Activated T-cell treated with anti-CD3 and anti-CD28 coated beads for 48 hours (primary cell): ENCODE data around the gene CRIP2.

Experiments used
- DNase-seq: peaks from one replicate; pipeline ENCODE4 v3.0.0-alpha.2; 2020; ENCODE audit warnings: low read depth

The CRIP2 gene

DNA sequence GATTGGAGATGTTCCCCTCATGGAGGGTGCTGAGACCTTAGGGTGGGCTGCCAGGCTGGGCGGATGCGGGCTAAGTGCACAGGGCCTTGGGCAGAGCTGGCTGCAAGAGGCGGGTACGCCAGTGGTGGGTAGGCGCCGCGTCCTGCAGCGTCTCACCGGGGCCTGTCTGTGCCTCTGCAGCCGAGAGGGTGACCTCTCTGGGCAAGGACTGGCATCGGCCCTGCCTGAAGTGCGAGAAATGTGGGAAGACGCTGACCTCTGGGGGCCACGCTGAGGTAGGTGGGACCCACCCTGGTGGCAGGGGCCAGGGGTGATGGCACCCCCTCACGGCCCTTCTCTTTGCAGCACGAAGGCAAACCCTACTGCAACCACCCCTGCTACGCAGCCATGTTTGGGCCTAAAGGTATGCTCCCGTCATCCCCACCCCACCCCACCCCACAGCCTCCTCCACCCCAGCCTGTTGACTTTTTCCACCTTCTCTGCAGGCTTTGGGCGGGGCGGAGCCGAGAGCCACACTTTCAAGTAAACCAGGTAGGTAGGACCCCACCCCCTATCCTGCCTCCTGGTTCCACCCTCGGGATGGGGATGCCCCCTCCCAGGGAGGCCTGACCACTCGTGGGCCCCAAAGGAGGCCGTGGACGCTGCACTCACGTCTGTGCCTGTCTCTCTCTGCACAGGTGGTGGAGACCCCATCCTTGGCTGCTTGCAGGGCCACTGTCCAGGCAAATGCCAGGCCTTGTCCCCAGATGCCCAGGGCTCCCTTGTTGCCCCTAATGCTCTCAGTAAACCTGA is 13.6 kb downstream of the CRIP2 start:
- DNase-seq = no peak

DNA sequence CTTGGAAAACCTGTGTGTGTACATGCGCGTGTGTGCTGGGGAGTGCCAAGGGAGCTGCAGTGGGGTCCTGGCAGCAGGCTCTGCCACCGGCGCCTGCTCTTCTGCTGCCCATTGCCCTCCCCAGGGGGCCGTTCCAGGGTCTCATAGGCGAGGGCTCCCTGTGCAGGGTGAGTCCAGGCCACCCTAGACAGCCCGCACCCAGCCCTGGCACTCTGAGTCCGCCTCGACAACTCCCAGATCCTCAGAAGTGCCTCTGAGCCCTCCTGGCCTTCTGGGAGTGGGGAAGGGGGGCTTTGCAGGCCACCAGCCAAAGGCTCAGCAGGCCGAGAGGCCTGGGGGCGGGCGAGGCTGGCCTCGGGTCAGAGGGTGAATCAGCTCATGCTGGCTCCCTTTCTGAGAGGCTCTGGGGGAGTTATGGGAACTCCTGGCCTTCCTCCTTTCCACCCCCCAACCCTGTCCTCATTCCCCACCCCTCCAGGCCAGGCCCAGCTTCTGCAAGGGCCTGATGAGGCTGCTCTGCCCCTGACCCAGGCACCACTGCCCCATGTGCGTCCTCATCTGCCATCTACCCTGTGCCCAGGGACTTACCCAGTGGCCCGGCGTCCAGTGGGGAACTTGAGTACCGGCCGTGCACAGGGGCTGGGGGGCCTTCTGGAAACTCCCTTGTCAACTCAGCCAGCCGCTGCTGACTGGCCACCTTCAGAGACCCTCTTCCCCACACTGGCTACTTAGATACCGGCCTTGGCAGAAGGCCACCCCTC is 14.3 kb downstream of the CRIP2 start:
- DNase-seq = no peak

GRCh38 chr14:105489542-105490266 is 15.1 kb downstream of the CRIP2 start:
- DNase-seq = peak; percentile 80

DNA sequence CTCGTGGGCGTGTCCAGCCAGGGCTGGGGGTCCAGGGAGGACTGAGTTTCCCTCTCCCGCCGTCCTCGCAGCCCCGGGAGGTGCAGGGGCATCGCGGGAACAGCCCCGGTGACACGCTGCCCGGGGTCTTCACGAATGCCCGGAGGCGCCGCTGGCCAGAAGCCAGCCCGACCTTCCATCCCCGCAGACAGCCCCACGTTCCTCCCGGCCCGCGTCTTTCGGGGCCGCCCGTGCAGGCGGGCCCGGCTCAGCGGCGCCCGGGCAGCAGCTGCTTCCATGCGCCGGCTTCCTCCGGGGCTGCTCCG is 15.6 kb downstream of the CRIP2 start:
- DNase-seq = no peak

DNA sequence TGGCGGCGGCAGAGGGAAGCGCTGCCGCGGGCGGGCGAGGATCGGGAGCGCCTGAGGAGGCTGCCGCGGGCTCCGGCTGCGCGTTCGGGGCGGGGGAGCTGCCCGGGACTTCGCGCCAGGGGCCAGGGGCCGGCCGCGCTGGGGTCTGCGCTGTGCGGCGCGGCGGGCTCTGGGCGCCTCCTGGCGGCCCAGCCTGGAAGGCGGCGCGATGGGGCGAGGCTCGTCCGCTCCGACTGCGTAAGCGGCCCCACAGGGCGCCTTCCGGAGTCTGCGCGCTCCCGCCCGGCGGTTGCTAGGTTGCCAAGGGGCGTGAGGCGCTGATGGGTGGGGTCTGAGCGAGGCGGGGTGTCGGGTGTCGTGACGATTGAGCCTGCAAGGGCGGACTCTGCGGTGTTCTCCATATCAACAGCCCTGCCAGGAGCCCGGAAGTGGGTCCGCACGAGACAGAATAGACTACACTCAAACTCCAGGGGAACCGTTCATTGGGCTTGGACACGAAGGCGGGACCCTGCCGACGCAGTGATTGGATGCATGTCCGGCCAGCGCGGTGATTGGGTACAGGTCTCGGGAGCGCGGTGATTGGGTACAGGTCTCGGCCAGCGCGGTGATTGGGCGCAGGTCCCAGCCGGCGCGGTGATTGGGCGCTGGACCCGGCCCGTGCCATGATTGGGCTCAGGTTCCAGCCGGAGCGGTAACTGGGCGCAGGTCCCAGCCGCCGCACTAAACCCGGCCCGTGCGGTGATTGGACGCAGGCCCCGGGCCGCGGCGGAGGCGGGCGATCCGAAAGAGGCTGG is 16.1 kb downstream of the CRIP2 start, which contains the start of gene TEDC1:
Gene TEDC1 (plus strand): TSS at position 675 of the 794 bp plus-strand sequence. CDS start 130 bp downstream, outside the sequence.
- peak; percentile 99 for DNase-seq

DNA sequence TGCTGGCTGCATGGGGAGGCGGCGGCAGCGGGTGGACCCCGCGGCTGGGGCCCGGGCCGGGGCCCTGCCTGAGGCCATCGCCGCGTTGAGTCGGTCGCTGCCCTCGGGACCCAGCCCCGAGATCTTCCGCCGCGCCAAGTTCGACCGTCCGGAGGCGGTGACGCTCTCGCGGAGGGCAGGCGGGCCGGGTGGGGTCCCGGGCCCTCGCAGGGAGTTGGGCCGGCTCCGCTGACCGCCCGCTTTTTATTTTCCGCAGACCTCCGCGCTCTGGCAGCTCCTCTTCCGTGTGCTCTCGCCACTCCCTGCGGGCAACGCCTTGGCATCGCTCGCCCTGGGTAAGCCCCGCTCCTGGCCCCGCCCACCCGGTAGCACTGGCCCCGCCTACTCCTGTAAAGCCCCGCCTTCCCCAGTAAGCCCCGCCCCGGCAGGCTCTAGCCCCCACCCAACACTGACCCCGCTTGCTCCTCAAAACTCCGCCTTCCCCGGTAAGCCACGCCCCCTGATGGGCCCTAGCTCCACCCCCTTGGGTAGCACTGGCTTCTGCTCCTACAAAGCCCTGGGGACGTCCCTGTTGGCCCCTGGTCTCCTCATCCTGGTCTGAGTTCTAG is 16.8 kb downstream of the CRIP2 start:
- peak; percentile 90 for DNase-seq

DNA sequence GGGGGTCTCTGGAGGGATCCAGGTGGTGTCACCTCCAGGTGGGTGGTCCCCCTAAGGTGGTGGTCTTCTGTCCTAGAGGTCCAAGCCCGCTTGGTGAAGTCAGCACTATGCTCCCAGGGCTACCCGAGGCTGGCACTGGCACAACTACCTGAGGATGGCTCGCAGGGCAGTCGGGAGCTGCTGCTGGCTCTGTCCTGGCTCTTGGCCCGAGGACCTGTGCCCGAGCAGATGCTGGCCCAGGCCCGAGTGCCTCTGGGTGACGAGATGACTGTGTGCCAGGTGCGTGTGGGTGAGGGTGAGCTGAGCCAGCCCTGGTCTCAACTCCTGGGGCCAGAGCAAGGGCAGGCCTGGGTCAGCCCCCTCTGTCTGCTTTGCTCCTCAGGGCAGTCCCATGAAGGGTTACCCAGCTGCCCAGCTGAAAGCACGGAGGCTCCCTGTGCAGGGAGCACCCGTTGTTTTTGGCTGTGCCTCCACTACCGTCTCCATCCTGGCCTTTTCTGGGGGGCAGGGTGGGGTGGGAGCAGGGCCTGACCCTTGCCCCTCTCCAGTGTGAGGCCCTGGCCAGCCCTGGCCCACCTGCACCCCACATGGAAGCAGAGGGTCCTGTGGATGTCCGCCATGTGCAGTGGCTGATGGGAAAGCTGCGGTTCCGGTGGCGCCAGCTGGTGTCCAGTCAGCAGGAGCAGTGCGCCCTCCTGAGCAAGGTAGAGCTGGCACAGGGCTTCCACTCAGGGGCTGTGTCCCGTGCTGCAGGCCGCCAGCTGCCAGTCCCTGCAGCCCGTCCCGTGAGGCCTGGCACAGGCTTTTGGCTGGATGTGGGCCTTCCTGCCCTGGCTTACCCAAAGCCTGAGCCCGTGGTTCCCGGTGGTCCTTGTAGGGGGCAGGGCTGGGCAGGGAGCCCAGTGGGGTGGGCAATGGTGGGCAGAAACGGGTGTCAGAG is 17.7 kb downstream of the CRIP2 start:
- no peak for DNase-seq

GRCh38 chr14:105492971-105493871 is 18.6 kb downstream of the CRIP2 start:
- no peak for DNase-seq

DNA sequence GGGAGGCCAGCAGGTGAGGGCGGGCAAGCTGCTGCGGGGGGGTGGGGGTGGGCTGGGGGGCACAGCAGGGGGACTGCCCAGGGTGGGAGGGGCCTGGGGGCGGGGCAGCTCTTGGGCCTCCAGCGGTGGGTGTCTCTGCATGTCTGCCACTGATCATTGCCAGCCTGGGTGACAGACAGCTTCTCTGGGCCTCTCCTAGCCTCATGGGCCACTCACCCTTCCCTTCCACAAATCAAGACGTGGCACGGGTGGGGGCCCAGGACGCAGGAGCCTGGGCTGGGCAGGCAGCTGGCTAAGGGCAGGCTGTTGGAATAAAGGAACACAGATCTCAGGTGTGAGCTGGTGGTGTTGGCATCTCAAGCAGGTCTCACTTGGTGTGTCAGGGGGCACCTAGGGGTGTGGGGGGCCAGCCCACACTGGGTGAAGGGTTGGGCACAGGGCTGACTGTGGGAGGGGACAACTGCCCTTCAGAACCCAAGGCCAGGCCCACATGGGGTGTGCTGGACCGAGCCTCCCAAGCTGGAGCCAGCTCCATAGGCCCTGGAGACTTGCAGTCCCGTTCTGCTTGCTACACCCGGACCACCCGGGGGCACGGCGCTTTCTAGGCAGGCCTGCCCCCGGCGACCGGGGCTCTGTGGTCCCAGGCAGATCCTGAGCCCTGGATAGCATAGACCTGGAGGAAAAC is 19.4 kb downstream of the CRIP2 start:
- no peak for DNase-seq

DNA sequence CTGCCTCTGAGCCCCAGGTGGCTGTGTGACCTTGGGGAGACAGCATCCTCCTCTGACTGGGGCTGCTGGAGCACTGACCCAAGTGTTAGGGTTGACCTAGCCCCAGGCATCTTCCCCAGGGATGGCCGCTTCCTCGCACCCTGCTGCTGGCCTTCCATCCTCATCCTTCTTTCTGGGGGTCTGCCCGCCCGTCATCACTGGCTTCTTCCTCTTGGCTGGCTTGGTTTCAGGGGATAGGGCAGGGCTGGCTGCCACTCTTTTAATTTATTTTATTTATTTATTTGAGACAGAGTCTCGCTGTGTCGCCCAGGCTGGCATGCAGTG is 19.9 kb downstream of the CRIP2 start:
- no peak for DNase-seq

DNA sequence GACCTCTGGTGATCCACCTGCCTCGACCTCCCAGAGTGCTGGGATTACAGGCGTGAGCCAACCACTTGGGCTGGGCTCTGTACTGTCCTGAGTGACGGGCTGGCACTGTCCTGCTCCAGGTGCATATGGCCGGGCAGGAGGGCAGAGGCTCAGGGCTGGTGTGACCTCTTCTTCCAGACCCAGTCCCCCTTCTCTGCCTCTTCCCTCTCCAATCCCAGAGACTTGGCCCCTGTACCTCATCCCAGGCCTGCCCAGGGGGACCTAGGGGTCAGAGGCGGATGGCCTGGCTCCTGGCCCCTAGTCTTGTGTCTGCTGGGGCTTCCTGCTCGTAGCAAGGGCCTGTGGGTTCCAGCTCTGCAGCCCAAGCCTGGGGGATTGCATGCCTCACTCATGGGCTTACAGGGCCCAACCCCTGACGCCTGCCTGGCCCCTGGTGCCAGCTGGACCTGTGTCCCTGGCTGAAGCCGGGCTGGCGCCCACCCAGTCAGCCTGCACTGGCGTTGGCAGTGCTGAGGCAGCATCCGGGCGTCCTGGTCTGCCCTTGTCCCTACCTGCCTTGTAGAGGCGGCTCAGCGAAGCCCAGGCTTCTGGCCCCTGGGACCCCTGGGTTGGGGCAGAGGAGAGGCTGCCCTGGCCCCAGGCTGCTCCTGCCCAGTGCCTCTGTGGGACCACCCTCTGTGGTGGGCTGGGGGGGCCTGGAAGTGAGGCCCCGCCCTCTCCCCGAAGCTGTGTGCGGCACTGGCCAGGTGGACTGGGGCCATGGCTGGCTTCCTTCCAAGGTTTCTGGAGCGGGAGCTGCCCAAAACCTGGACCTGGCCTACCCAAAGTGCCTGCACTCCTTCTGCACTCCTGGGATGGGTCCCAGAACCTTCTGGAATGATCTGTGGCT is 20.7 kb downstream of the CRIP2 start:
- no peak for DNase-seq

DNA sequence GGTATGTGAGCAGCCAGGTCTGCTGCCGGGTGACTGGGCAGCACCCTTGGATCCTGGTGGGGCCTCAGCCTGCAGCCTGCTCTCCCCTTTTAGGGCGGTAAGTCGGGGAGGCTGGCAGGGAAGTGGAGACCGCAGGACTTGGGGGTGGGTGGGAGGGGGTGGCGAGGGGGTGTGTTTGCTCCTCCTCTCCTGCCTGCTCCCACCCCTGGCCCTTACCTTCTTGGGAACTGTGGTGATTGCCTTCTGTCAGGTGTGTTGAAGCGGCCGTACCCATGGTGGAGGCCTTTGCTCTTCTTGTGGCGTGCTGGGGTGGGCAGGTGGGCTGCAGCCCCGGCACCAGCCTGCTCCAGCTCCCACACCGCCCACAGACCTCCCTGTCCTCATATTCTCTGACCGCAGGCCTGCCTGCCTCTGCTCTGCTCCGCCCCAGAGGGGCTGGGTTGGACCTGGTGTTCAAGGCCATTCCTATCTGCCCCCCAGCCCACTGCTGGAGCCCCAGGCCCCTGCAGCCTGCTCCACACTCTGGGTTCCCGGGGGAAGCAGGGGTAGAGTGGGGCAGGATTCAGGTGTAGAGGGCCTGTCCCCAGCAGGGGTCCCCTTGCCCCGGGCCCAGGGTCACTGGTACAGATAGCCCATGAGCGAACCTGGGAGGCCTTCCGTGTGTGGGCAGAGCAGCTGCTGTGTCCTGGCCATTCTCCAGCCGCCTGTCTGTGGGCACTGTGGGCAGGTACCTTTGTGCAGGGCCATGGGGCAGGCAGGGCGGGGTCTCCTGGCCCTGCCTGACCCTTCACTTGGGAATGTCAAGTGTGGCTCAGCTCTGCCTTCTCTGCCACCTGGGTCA is 21.6 kb downstream of the CRIP2 start:
- no peak for DNase-seq

DNA sequence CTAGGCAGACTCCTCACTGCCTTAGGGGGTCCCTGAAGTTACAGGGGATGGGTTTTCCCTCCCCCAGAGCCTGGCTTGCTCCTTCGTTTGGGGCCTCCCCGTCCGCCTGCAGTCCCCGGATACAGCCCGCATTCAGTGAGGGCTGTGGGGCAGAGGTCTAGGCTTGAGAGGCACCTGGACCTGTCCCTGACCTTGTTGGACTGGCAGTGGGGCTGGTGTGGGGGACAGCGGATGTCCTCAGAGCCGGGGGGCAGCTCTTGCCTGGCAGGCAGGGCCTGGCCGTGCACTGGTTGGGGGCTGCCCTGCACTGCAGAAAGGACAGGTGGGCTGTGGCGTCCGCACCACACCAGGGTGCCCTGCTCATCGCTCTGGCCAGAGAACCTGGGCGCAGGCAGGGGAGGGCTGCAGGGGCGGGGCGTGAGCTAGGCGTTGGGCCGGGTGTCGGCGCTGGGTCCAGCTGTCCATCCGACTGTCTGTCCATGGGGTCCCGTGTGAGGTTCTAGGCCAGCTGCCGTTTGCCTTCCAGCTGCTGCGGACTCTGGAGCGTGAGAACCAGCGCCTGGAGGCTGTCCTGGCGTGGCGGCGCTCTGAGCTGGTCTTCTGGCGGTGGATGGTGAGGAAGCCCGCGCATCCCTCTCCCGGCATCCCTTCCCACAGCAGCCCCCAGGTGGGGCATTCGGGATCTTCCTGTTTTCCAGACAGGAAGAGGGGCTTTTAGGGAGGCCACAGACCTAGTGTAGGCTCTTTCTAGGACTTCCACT is 22.4 kb downstream of the CRIP2 start:
- DNase-seq = no peak

GRCh38 chr14:105497671-105498429 is 23.2 kb downstream of the CRIP2 start:
- no peak for DNase-seq
